Measurements from ENCODE around the gene COPG2. TPM values are rescaled to one million over a fixed set of nuclear protein-coding genes. Genes with fewer than 3 reads are reported as not detected.
"Not testable (repeated sequence)": the region's sequence is repeated elsewhere in the genome, so short reads cannot be mapped to it uniquely, and the experiment has no call there.

COPG2 gene
- total and polyA plus RNA-seq, 2 of the 8 experiments (the other 6 are each of a cell fraction or from before 2014, with no cell fraction given): 50.3 to 53.1 TPM

GRCh38 chr7:130524628-130525027 lies 143.9 kb downstream of the COPG2 start (continued):
- TF ChIP-seq CHD2 (IDR thresholded peaks at IDR 0.05; ENCODE audit: low read length): no peak

GRCh38 chr7:130523519-130524125 lies 144.9 kb downstream of the COPG2 start:
- H3K56ac ChIP-seq (replicated peaks; ENCODE audit: insufficient read length, low read depth, low read length); H3K79me2 ChIP-seq (ENCODE audit: control insufficient read depth in 1 of 2, insufficient read depth in 2 of 2, low read length in 2 of 2); H3K23me2 ChIP-seq (ENCODE audit: low read depth, low read length); POLR2A ChIA-PET (ENCODE audit: partially characterized antibody); H3K27ac ChIP-seq (ENCODE audit: low read depth, low read length); H3K27me3 ChIP-seq (replicated peaks in 1 of 4; ENCODE audit: control insufficient read depth in 3 of 4, extremely low read depth in 1 of 4, insufficient read depth in 3 of 4, low read length in 3 of 4); H3K9me3 ChIP-seq (ENCODE audit: insufficient read depth in 2 of 2, low read depth in 1 of 2, low read length in 1 of 2); H3K4ac ChIP-seq (replicated peaks; ENCODE audit: insufficient read length, low read depth, low read length); H3K79me1 ChIP-seq (ENCODE audit: low read depth, low read length); H2AFZ ChIP-seq (ENCODE audit: low read length); H4K20me1 ChIP-seq (replicated peaks in 1 of 2; ENCODE audit: control insufficient read depth in 1 of 2, insufficient read depth in 2 of 2, low read length in 2 of 2); H4K5ac ChIP-seq (ENCODE audit: insufficient read length, low read depth, low read length); H3K14ac ChIP-seq (ENCODE audit: insufficient read length); FAIRE-seq; H3K4me2 ChIP-seq (ENCODE audit: insufficient read depth in 1 of 2, low read depth in 2 of 2, low read length in 2 of 2); H2BK20ac ChIP-seq (ENCODE audit: low read length); H4K91ac ChIP-seq (replicated peaks; ENCODE audit: insufficient read length, low read length); CTCF ChIA-PET (ENCODE audit: partially characterized antibody); H4K8ac ChIP-seq (ENCODE audit: extremely low read depth, insufficient read depth, low read length); H3K4me1 ChIP-seq (replicated peaks in 1 of 4; ENCODE audit: control insufficient read depth in 3 of 4, insufficient read depth in 4 of 4, low read length in 3 of 4); DNase-seq (ENCODE audit: low read depth in 1 of 2, low spot score in 2 of 2); H3K23ac ChIP-seq (ENCODE audit: insufficient read length); H2AK5ac ChIP-seq (ENCODE audit: low read depth, low read length); H3K18ac ChIP-seq (ENCODE audit: extremely low read depth, low read length); H2BK15ac ChIP-seq (ENCODE audit: low read length); H2BK120ac ChIP-seq (replicated peaks; ENCODE audit: low read depth, low read length); H3K36me3 ChIP-seq (ENCODE audit: control insufficient read depth in 2 of 4, insufficient read depth in 4 of 4, low read length in 3 of 4); H2BK12ac ChIP-seq (ENCODE audit: low read depth, low read length); H3K4me3 ChIP-seq (ENCODE audit: extremely low read depth in 1 of 4, insufficient read depth in 2 of 4, low read depth in 3 of 4, low read length in 4 of 4); H2BK5ac ChIP-seq (ENCODE audit: low read depth, low read length); H3K9ac ChIP-seq (replicated peaks in 1 of 4; ENCODE audit: extremely low read depth in 1 of 4, low read depth in 3 of 4, low read length in 3 of 4): not testable (repeated sequence)
- WGBS, 2 experiments (ENCODE audit: extremely low coverage in 1 of 2, insufficient coverage in 1 of 2, insufficient read length in 1 of 2, insufficient replicate concordance in 2 of 2, low coverage in 1 of 2, low lambda C conversion rate in 2 of 2, missing lambda C conversion rate in 1 of 2): 91% methylated on average over 17 of the region's 17 CpGs; no CpG with 5 or more reads in 1 of the 2 experiments

Measured in H1 (cell line).